HepG2 (cell line): ENCODE measurements around the gene NINJ2. TPM values are rescaled to one million over a fixed set of nuclear protein-coding genes. Genes with fewer than 3 reads are reported as not detected.
A peak's percentile ranks its signal among the peaks of the same experiment; 100 is the strongest.

ENCODE experiments used
- BCL6 ChIP-seq: IDR thresholded peaks from 2 replicates; pipeline ENCODE4 v1.6.1; 2016; ENCODE audit warnings: missing genetic modification reagents, missing compliant biosample characterization
- CENPX ChIP-seq: sonication (generic); formaldehyde crosslinking; IDR thresholded peaks from 2 replicates; pipeline ENCODE4 v1.9.0; 2021; ENCODE audit warnings: mild to moderate bottlenecking, missing genetic modification reagents, moderate library complexity
- FLYWCH1 ChIP-seq: sonication (generic); formaldehyde crosslinking; IDR thresholded peaks from 2 replicates; pipeline ENCODE4 v1.8.1; 2023; ENCODE audit warnings: mild to moderate bottlenecking, missing genetic modification reagents
- GTF2F1 ChIP-seq: fragments of 150-350 bp; IDR thresholded peaks from 2 replicates; pipeline ENCODE4 v1.6.1; 2014; ENCODE audit warnings: low read length
- MLXIP ChIP-seq: sonication (generic); formaldehyde crosslinking; IDR thresholded peaks from 2 replicates; pipeline ENCODE4 v1.9.0; 2021; ENCODE audit warnings: missing genetic modification reagents, borderline replicate concordance
- MTA1 ChIP-seq: sonication (generic); formaldehyde crosslinking; IDR thresholded peaks from 2 replicates; pipeline ENCODE4 v1.4.0; 2020; ENCODE audit warnings: missing genetic modification reagents, mild to moderate bottlenecking, borderline replicate concordance
- MZF1 ChIP-seq: sonication (generic); formaldehyde crosslinking; IDR thresholded peaks from 2 replicates; pipeline ENCODE4 v1.8.1; 2023; ENCODE audit warnings: mild to moderate bottlenecking, missing genetic modification reagents, borderline replicate concordance
- NFAT5 ChIP-seq: sonication (generic); formaldehyde crosslinking; IDR thresholded peaks from 2 replicates; pipeline ENCODE4 v1.4.0; 2020; ENCODE audit warnings: missing genetic modification reagents
- NFE2L1 ChIP-seq: sonication (generic); formaldehyde crosslinking; IDR thresholded peaks from 2 replicates; pipeline ENCODE4 v1.4.0; 2020; ENCODE audit warnings: missing genetic modification reagents, mild to moderate bottlenecking, borderline replicate concordance
- NFE2L2 ChIP-seq: fragments of 150-350 bp; IDR thresholded peaks from 2 replicates; pipeline ENCODE4 v1.6.1; 2014; ENCODE audit warnings: low read length
- PRPF4 ChIP-seq: fragments of 200-400 bp; formaldehyde crosslinking; IDR thresholded peaks from 2 replicates; pipeline ENCODE4 v1.6.1; 2016; ENCODE audit warnings: low read length, low read depth; ENCODE audit not compliant: poor library complexity, severe bottlenecking
- SMARCC2 ChIP-seq: fragments of 450-650 bp; IDR thresholded peaks from 2 replicates; pipeline ENCODE4 v1.6.1; 2017; ENCODE audit warnings: antibody characterized with exemption, mild to moderate bottlenecking
- TEAD3 ChIP-seq: optimal IDR thresholded peaks from 2 replicates; pipeline ENCODE3; 2016; ENCODE audit warnings: borderline replicate concordance
- TSC22D2 ChIP-seq: sonication (generic); formaldehyde crosslinking; IDR thresholded peaks from 2 replicates; pipeline ENCODE4 v1.5.1; 2020; ENCODE audit warnings: missing genetic modification reagents, mild to moderate bottlenecking, borderline replicate concordance
- ZNF136 ChIP-seq: sonication (generic); formaldehyde crosslinking; IDR thresholded peaks from 2 replicates; pipeline ENCODE4 v1.8.1; 2022; ENCODE audit warnings: low read depth, mild to moderate bottlenecking, moderate library complexity, missing genetic modification reagents
- ZNF256 ChIP-seq: sonication (generic); formaldehyde crosslinking; conservative IDR thresholded peaks from 2 replicates; pipeline ENCODE4 v1.4.0; 2020; ENCODE audit warnings: missing genetic modification reagents
- ZNF598 ChIP-seq: sonication (generic); formaldehyde crosslinking; IDR thresholded peaks from 2 replicates; pipeline ENCODE4 v1.5.1; 2020; ENCODE audit warnings: mild to moderate bottlenecking, missing genetic modification reagents, borderline replicate concordance
- ZNF639 ChIP-seq: conservative IDR thresholded peaks from 2 replicates; pipeline ENCODE4 v1.6.1; 2018; ENCODE audit warnings: missing genetic modification reagents
- ZSCAN5A ChIP-seq: sonication (generic); formaldehyde crosslinking; IDR thresholded peaks from 2 replicates; pipeline ENCODE4 v1.8.0; 2022; ENCODE audit warnings: mild to moderate bottlenecking, missing genetic modification reagents, borderline replicate concordance
- polyA plus RNA-seq, 8 experiments: library from polyadenylated mRNA; depleted of rRNA in 3 of 8; stranded (reverse) in 7 of 8; unstranded in 1 of 8; fragments of >200 nt; fragmentation: Illumina TruSeq in 4 of 8; extraction: Trizol in 4 of 8; gene quantifications; 2 replicates each; pipeline versions ENCODE4 v1.2.1 to v1.2.3, GENCODE V29; 2011 to 2016; ENCODE audit warnings: low read depth in 4 of 8, missing spikeins in 1 of 8, mixed read lengths in 1 of 8; ENCODE audit not compliant: insufficient read depth in 1 of 8
- total RNA-seq, 5 experiments: library from RNA; depleted of rRNA; stranded (reverse); fragments of >200 nt; fragmentation: Illumina TruSeq; extraction: Trizol; gene quantifications; 2 replicates each; pipeline ENCODE4 v1.2.3, GENCODE V29; 2016; ENCODE audit warnings: low read depth in 1 of 5

NINJ2 gene
- total and polyA plus RNA-seq, 2 of the 13 experiments (the other 11 are each of a cell fraction or from before 2014, with no cell fraction given) = 0.62 to 3.8 TPM

- no peak for TF ChIP-seq CENPX (CRISPR knock-in tag)
- TF ChIP-seq BCL6 (CRISPR knock-in tag) = peak; percentile 55
- TF ChIP-seq FLYWCH1 (CRISPR knock-in tag) = no peak
- no peak; the same call in 1 of the 2 replicates for TF ChIP-seq TSC22D2 (CRISPR knock-in tag)
- TF ChIP-seq ZNF256 (CRISPR knock-in tag) = no peak
- TF ChIP-seq NFE2L2 = no peak
- TF ChIP-seq NFE2L1 = 0 out of 2 replicates have a peak, but pooled peaks have one; percentile 8
- TF ChIP-seq MTA1 (CRISPR knock-in tag) = no peak; the same call in 1 of the 2 replicates
- TF ChIP-seq NFAT5 = no peak
- no peak for TF ChIP-seq PRPF4
- no peak for TF ChIP-seq SMARCC2
- no peak for TF ChIP-seq ZNF639 (CRISPR knock-in tag)
- peak; percentile 24; the same call in 1 of the 2 replicates for TF ChIP-seq ZSCAN5A (CRISPR knock-in tag)
- TF ChIP-seq MZF1 = no peak
- no peak for TF ChIP-seq ZNF136 (CRISPR knock-in tag)
- TF ChIP-seq GTF2F1 = no peak
- peak; percentile 45 for TF ChIP-seq TEAD3 (CRISPR knock-in tag)
- no peak for TF ChIP-seq ZNF598 (CRISPR knock-in tag)
- TF ChIP-seq MLXIP = no peak
These were observed 93.3 kb downstream of the NINJ2 start (continued) for GRCh38 chr12:569803-570434.
